Osteocyte (in vitro differentiated cells): Measurements from ENCODE around the gene PRMT7. TPM values are rescaled to one million over a fixed set of nuclear protein-coding genes. Genes with fewer than 3 reads are reported as not detected.
A peak's percentile ranks its signal among the peaks of the same experiment; 100 is the strongest.

Experiments used
- DNase-seq: peaks from one replicate; pipeline ENCODE4 v3.0.0; 2021; ENCODE audit warnings: mixed read lengths; ENCODE audit not compliant: unreplicated experiment; ENCODE audit errors: extremely low spot score
- H3K27ac Mint-ChIP-seq: one replicate; pipeline ENCODE4 v1.8.0; 2021; ENCODE audit warnings: mild to moderate bottlenecking, mixed read lengths; ENCODE audit not compliant: unreplicated experiment
- H3K27me3 Mint-ChIP-seq: one replicate; pipeline ENCODE4 v1.8.0; 2021; ENCODE audit warnings: mixed read lengths; ENCODE audit not compliant: unreplicated experiment
- H3K36me3 Mint-ChIP-seq: one replicate; pipeline ENCODE4 v1.8.0; 2021; ENCODE audit warnings: mixed read lengths; ENCODE audit not compliant: unreplicated experiment
- H3K4me1 Mint-ChIP-seq: one replicate; pipeline ENCODE4 v1.8.0; 2021; ENCODE audit warnings: mixed read lengths; ENCODE audit not compliant: unreplicated experiment
- H3K4me3 Mint-ChIP-seq: one replicate; pipeline ENCODE4 v1.8.0; 2021; ENCODE audit warnings: mild to moderate bottlenecking, moderate library complexity, mixed read lengths; ENCODE audit not compliant: unreplicated experiment
- H3K9me3 Mint-ChIP-seq: one replicate; pipeline ENCODE4 v1.8.0; 2021; ENCODE audit warnings: mixed read lengths; ENCODE audit not compliant: unreplicated experiment
- total RNA-seq: library from RNA; stranded (reverse); gene quantifications from 2 replicates; pipeline ENCODE4 v1.2.1, GENCODE V29; 2021
- TF ChIP-seq, protein P1 (sequence below): fragments of 200-600 bp; sonication (generic); IDR thresholded peaks from 2 replicates; pipeline ENCODE4 v1.5.0; 2021; ENCODE audit warnings: antibody characterized with exemption, mild to moderate bottlenecking, moderate library complexity

PRMT7 gene
- total RNA-seq, 1 donor from 2014 or later: 38.4 TPM

DNA sequence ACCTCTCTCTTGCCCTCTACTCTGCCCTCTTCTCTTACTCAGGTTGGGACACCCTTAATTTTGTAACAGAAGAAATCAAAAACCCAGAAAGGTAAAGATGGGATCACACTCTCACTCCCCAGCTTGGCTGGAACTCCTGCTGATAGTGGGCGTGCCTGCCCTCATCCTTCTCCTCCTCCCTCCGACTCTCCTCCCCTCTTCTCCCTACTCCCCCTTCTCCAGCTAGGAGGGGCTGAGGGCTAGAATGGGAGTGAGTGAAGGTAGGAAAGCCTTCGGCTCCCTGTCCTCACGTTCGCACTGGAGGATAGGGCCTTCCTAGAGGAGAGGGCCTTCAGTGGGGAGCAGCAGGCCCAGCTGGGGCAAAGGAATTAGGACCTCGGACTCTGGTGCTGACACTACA lies 20.4 kb upstream of the PRMT7 start:
- TF ChIP-seq, protein P1, sequence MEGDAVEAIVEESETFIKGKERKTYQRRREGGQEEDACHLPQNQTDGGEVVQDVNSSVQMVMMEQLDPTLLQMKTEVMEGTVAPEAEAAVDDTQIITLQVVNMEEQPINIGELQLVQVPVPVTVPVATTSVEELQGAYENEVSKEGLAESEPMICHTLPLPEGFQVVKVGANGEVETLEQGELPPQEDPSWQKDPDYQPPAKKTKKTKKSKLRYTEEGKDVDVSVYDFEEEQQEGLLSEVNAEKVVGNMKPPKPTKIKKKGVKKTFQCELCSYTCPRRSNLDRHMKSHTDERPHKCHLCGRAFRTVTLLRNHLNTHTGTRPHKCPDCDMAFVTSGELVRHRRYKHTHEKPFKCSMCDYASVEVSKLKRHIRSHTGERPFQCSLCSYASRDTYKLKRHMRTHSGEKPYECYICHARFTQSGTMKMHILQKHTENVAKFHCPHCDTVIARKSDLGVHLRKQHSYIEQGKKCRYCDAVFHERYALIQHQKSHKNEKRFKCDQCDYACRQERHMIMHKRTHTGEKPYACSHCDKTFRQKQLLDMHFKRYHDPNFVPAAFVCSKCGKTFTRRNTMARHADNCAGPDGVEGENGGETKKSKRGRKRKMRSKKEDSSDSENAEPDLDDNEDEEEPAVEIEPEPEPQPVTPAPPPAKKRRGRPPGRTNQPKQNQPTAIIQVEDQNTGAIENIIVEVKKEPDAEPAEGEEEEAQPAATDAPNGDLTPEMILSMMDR: no peak
- no peak overlapping the region for H3K4me3 Mint-ChIP-seq
- peak overlapping the region; percentile 77 for H3K27ac Mint-ChIP-seq

DNA sequence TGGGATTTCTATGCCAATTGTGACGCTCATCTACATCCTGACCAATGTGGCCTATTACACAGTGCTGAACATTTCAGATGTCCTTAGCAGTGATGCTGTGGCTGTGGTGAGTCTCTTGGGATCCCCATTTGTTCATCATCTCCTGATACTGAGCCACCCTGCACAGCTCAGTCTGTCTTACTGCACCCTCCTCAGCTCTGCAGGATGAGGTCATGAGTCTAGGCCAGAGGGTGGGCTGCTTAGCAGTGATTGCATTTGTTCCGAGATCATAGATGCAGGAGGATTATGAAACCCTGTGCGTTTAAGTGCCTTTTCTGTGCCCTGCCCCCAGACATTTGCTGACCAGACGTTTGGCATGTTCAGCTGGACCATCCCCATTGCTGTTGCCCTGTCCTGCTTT lies 19.6 kb upstream of the PRMT7 start:
- DNase-seq: no peak
- Mint-ChIP-seq H3K27me3 (no peaks in the 10 kb centered on the region), H3K9me3 (no peaks in the 10 kb centered on the region), H3K36me3 (peaks cover 31% of the 10 kb centered on the region), H3K4me3 (no peak overlapping the region), H3K4me1 (peaks cover 41% of the 10 kb centered on the region), H3K27ac (no peak overlapping the region)
- TF ChIP-seq, protein P1: no peak

More for the DNA sequence above, 20.4 kb upstream of the PRMT7 start:
- Mint-ChIP-seq H3K9me3 (no peaks in the 10 kb centered on the region), H3K27me3 (no peaks in the 10 kb centered on the region), H3K36me3 (peaks cover 31% of the 10 kb centered on the region), H3K4me1 (peaks cover 41% of the 10 kb centered on the region)
- no peak for DNase-seq

DNA sequence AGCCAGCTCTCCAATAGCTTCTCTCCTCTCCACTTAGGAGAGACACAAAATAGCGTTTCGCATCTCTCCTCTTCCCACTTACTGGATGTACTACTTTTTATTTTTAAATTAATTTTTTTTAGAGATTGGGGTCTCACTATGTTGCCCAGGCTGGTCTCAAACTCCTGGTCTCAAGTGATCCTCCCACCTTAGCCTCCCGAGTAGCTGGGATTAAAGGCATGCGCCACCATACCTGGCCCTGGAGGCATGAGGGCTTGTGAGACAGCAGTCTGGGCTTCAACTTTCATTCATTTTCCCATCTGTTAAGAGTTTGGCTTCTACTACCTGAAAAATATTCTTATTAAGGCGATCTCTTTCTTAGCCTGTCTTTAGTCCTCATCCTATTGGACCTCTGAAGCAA lies 18.4 kb upstream of the PRMT7 start:
- Mint-ChIP-seq H3K36me3 (peaks cover 30% of the 10 kb centered on the region), H3K4me1 (peaks cover 33% of the 10 kb centered on the region), H3K27ac (no peak overlapping the region), H3K27me3 (no peaks in the 10 kb centered on the region), H3K4me3 (no peak overlapping the region), H3K9me3 (no peaks in the 10 kb centered on the region)
- no peak for DNase-seq
- TF ChIP-seq, protein P1: no peak

DNA sequence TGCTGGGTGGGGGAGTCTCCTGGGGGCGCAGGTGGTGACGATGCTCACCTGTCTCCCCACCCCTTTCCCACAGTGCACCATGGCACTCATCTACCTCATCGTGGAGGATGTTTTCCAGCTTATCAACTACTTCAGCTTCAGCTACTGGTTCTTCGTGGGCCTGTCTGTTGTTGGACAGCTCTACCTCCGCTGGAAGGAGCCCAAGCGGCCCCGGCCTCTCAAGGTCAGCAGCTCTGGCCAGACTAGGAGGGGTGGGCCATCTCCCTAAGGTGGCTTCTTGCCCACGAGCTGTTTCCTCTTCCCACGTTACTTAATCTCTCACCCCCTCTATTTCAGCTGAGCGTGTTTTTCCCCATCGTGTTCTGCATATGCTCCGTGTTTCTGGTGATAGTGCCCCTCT lies 14.5 kb upstream of the PRMT7 start:
- Mint-ChIP-seq H3K36me3 (peaks cover 27% of the 10 kb centered on the region), H3K27me3 (no peaks in the 10 kb centered on the region), H3K4me3 (no peak overlapping the region), H3K9me3 (no peaks in the 10 kb centered on the region), H3K4me1 (no peaks in the 10 kb centered on the region), H3K27ac (no peak overlapping the region)
- TF ChIP-seq, protein P1: no peak
- DNase-seq: no peak

DNA sequence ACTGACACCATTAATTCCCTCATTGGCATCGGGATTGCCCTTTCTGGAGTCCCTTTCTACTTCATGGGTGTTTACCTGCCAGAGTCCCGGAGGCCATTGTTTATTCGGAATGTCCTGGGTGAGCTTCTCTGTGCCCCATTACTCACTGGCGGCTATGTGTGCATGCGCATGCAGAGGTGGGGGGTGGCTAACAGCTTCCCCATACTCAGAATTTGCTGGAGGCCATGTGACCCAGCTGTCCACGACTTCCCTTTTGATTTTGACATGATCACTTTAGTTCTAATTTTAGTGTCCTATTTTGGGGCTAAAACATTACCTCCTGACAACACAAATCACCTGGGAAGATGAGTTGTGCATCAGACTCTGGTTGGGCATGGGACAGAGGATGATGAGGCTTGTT lies 14.1 kb upstream of the PRMT7 start:
- Mint-ChIP-seq H3K4me3 (no peak overlapping the region), H3K36me3 (peaks cover 28% of the 10 kb centered on the region), H3K27me3 (no peaks in the 10 kb centered on the region), H3K27ac (no peak overlapping the region), H3K4me1 (no peaks in the 10 kb centered on the region), H3K9me3 (no peaks in the 10 kb centered on the region)
- DNase-seq: no peak
- TF ChIP-seq, protein P1: no peak
